Transverse colon (tissue), 4 donors: ENCODE data around the gene SNRNP70.

Experiments
- CTCF ChIP-seq, 5 experiments: fragments of 200-600 bp in 3 of 5; fragments of 450-650 bp in 2 of 5; sonication (generic) in 3 of 5; IDR thresholded peaks; 1 replicate in 2 of 5; 2 replicates in 3 of 5; pipeline ENCODE4 v1.5.1; 2016 to 2017; ENCODE audit warnings: antibody characterized with exemption in 5 of 5, inconsistent platforms in 3 of 5, mild to moderate bottlenecking in 2 of 5, moderate library complexity in 1 of 5
- EP300 ChIP-seq: sonication (generic); formaldehyde crosslinking; IDR thresholded peaks from one replicate; pipeline ENCODE4 v1.6.1; 2017; ENCODE audit warnings: antibody characterized with exemption, low read depth
- POLR2A ChIP-seq: fragments of 450-650 bp; IDR thresholded peaks from one replicate; pipeline ENCODE4 v1.6.1; 2016; ENCODE audit warnings: antibody characterized with exemption, mild to moderate bottlenecking, moderate library complexity
- POLR2AphosphoS5 ChIP-seq, 3 donors: sonication (generic); formaldehyde crosslinking; IDR thresholded peaks; one replicate each; pipeline ENCODE4 v1.6.1; 2016; ENCODE audit warnings: antibody characterized with exemption in 3 of 3

GRCh38 chr19:49133621-49134454 lies 48.6 kb downstream of the SNRNP70 start:
- TF ChIP-seq CTCF (IDR thresholded peaks at IDR 0.05) (no peak), POLR2A (no peak), EP300 (no peak), POLR2AphosphoS5 (IDR thresholded peaks at IDR 0.05) (no peak)
